Caco-2 (cell line): ENCODE results near the gene LSP1. TPM values are rescaled to one million over a fixed set of nuclear protein-coding genes. Genes with fewer than 3 reads are reported as not detected.

Experiments used
- BruUV-seq: library from RNA; stranded (reverse); fragments of 400-500 nt; replicated peaks from 2 replicates; lab custom pipeline; 2021; lab: Mats Ljungman, UMichigan
- CTCF ChIA-PET: fragments of 300-600 bp; sonication (Branson Sonifier 250); formaldehyde crosslinking; loops from one replicate; lab custom pipeline; 2022; ENCODE audit warnings: antibody characterized with exemption; lab: Charles Lee
- POLR2A ChIA-PET: fragments of 300-600 bp; sonication (Branson Sonifier 250); formaldehyde crosslinking; loops from one replicate; lab custom pipeline; 2022; ENCODE audit warnings: antibody characterized with exemption; lab: Charles Lee
- DNase-seq, 2 experiments: peaks; one replicate each; pipeline versions ENCODE4 v3.0.0 to v3.0.0-alpha.2; 2020 to 2022
- H3K27me3 ChIP-seq: replicated peaks from 2 replicates; pipeline ENCODE4 v1.6.0; 2011; ENCODE audit warnings: low read length; ENCODE audit not compliant: control insufficient read depth, insufficient read depth
- H3K36me3 ChIP-seq: 2 replicates; pipeline ENCODE4 v1.5.1; 2011; ENCODE audit warnings: low read length; ENCODE audit not compliant: control insufficient read depth, insufficient read depth
- H3K4me1 ChIP-seq: fragments of 250-450 bp; sonication (Bioruptor Pico); 2 replicates; pipeline ENCODE4 v1.5.1; 2020; ENCODE audit warnings: mild to moderate bottlenecking
- H3K4me3 ChIP-seq: 2 replicates; pipeline ENCODE4 v1.5.1; 2011; ENCODE audit warnings: low read depth, mild to moderate bottlenecking, control low read depth, low read length
- H3K9me3 ChIP-seq: fragments of 250-450 bp; sonication (Bioruptor Pico); 2 replicates; pipeline ENCODE4 v1.5.1; 2020; ENCODE audit warnings: mild to moderate bottlenecking, moderate library complexity
- H3K27ac Mint-ChIP-seq: one replicate; pipeline ENCODE4 v1.8.0; 2022; ENCODE audit warnings: mixed read lengths; ENCODE audit not compliant: unreplicated experiment
- H3K27me3 Mint-ChIP-seq: one replicate; pipeline ENCODE4 v1.8.0; 2022; ENCODE audit warnings: mixed read lengths; ENCODE audit not compliant: insufficient read depth, unreplicated experiment
- H3K36me3 Mint-ChIP-seq: one replicate; pipeline ENCODE4 v1.8.0; 2022; ENCODE audit warnings: mild to moderate bottlenecking, mixed read lengths; ENCODE audit not compliant: insufficient read depth, unreplicated experiment
- H3K4me1 Mint-ChIP-seq: one replicate; pipeline ENCODE4 v1.8.0; 2022; ENCODE audit warnings: low read depth, mixed read lengths; ENCODE audit not compliant: unreplicated experiment
- H3K4me3 Mint-ChIP-seq: one replicate; pipeline ENCODE4 v1.8.0; 2022; ENCODE audit warnings: mild to moderate bottlenecking, moderate library complexity, mixed read lengths; ENCODE audit not compliant: unreplicated experiment
- H3K9me3 Mint-ChIP-seq: one replicate; pipeline ENCODE4 v1.8.0; 2022; ENCODE audit warnings: mixed read lengths; ENCODE audit not compliant: unreplicated experiment
- CTCF ChIP-seq, 2 experiments: fragments of 200-600 bp in 1 of 2; IDR thresholded peaks; 1 replicate in 1 of 2; 2 replicates in 1 of 2; pipeline versions ENCODE4 v1.5.1 to v1.8.0; 2011 to 2022; ENCODE audit warnings: antibody characterized with exemption in 1 of 2, control low read depth in 1 of 2, inconsistent platforms in 1 of 2, low read depth in 1 of 2, low read length in 1 of 2, mild to moderate bottlenecking in 1 of 2, moderate library complexity in 1 of 2; ENCODE audit not compliant: insufficient read depth in 1 of 2, severe bottlenecking in 1 of 2, unreplicated experiment in 1 of 2
- intact Hi-C: fragments of 100-400 bp; cut with micrococcal nuclease; formaldehyde crosslinking; loops from one replicate; pipeline ENCODE4 v1.10.0; 2022; ENCODE audit not compliant: unreplicated experiment
- total RNA-seq: library from RNA; stranded (reverse); gene quantifications from 2 replicates; pipeline ENCODE4 v1.2.3, GENCODE V29; 2022

The LSP1 gene
- total RNA-seq, 1 experiment from 2014 or later, result not detected

GRCh38 chr11:1927026-1927847 is 74.4 kb downstream of the LSP1 start:
- Histone ChIP-seq H3K36me3 (no peaks in the 10 kb centered on the region), H3K9me3 (no peaks in the 10 kb centered on the region), H3K4me1 (no peaks in the 10 kb centered on the region; the same call in 1 of the 2 replicates), H3K4me3 (no peak overlapping the region), H3K27me3 (no peaks in the 10 kb centered on the region)
- no peaks in the 10 kb centered on the region for H3K27me3 Mint-ChIP-seq
- no peak for TF ChIP-seq CTCF (IDR thresholded peaks at IDR 0.05; ENCODE audit: insufficient read depth in 1 of 2, low read depth in 1 of 2, low read length in 1 of 2, severe bottlenecking in 1 of 2, unreplicated experiment in 1 of 2)
- H3K4me1 Mint-ChIP-seq, result peaks cover 8% of the 10 kb centered on the region
- no peak overlapping the region for H3K27ac Mint-ChIP-seq
- H3K9me3 Mint-ChIP-seq, result no peaks in the 10 kb centered on the region
- ChIA-PET POLR2A (no interaction called here), CTCF (no interaction called here)
- H3K4me3 Mint-ChIP-seq, result no peak overlapping the region
- no peaks in the 10 kb centered on the region for H3K36me3 Mint-ChIP-seq
- BruUV-seq, result no TSS peak
- intact Hi-C loops, result no loop called here
- peak in 1 of 2 experiments; percentile 73 for DNase-seq

GRCh38 chr11:1927848-1928469 is 75.1 kb downstream of the LSP1 start:
- no TSS peak for BruUV-seq
- Mint-ChIP-seq H3K9me3 (no peaks in the 10 kb centered on the region), H3K36me3 (no peaks in the 10 kb centered on the region), H3K27me3 (peaks cover 3% of the 10 kb centered on the region), H3K4me3 (no peak overlapping the region), H3K27ac (no peak overlapping the region), H3K4me1 (peaks cover 8% of the 10 kb centered on the region)
- TF ChIP-seq CTCF (IDR thresholded peaks at IDR 0.05; ENCODE audit: insufficient read depth in 1 of 2, low read depth in 1 of 2, low read length in 1 of 2, severe bottlenecking in 1 of 2, unreplicated experiment in 1 of 2), result no peak
- peak in 1 of 2 experiments; percentile 32 for DNase-seq
- H3K36me3 ChIP-seq, result no peaks in the 10 kb centered on the region
- no peaks in the 10 kb centered on the region for H3K27me3 ChIP-seq
- intact Hi-C loops, result no loop called here
- ChIA-PET POLR2A (no interaction called here), CTCF (no interaction called here)
- H3K4me1 ChIP-seq, result no peaks in the 10 kb centered on the region; the same call in 1 of the 2 replicates
- no peaks in the 10 kb centered on the region for H3K9me3 ChIP-seq
- H3K4me3 ChIP-seq, result no peak overlapping the region

DNA sequence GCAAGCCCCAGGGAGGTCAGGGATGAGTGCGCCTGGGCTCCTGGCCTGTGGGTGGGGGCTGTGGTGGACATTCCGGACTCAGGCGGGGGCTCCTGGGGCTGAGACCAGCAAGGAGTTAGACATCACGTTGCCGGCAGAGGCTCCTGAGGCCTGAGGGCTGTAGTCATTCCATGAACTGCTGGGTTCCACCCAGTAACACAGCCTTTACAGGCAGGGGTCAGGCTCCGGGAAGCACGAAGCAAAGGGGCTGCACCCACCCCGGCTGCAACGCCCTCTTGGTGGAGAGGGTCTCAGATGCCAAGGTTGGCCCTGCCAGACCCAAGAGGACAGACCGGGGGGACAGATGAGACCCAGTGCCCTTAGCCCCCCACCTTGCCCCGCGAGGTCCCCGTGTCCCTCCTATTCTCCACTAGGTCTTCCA is 75.6 kb downstream of the LSP1 start:
- peak in 1 of 2 experiments; percentile 46 for DNase-seq
- no peak for TF ChIP-seq CTCF (IDR thresholded peaks at IDR 0.05; ENCODE audit: insufficient read depth in 1 of 2, low read depth in 1 of 2, low read length in 1 of 2, severe bottlenecking in 1 of 2, unreplicated experiment in 1 of 2)

More for the DNA sequence above, 75.6 kb downstream of the LSP1 start:
- no TSS peak for BruUV-seq
- H3K4me1 Mint-ChIP-seq, result peaks cover 8% of the 10 kb centered on the region
- H3K4me1 ChIP-seq, result no peaks in the 10 kb centered on the region; the same call in 1 of the 2 replicates
- CTCF ChIA-PET, result no interaction called here
- H3K27ac Mint-ChIP-seq, result no peak overlapping the region
- no peaks in the 10 kb centered on the region for H3K9me3 ChIP-seq
- peaks cover 5% of the 10 kb centered on the region for H3K27me3 Mint-ChIP-seq
- H3K36me3 ChIP-seq, result no peaks in the 10 kb centered on the region
- H3K36me3 Mint-ChIP-seq, result no peaks in the 10 kb centered on the region
- H3K4me3 Mint-ChIP-seq, result no peak overlapping the region
- H3K4me3 ChIP-seq, result no peak overlapping the region
- H3K27me3 ChIP-seq, result no peaks in the 10 kb centered on the region
- no peaks in the 10 kb centered on the region for H3K9me3 Mint-ChIP-seq
- POLR2A ChIA-PET, result no interaction called here
- intact Hi-C loops, result no loop called here
